Endometrium (tissue), 2 donors: ENCODE measurements around the gene GRAP2.

Experiments
- FAIRE-seq: peaks from 2 replicates; lab custom pipeline; 2012; peaks lifted over from hg19 to GRCh38; lab: Jason Lieb, UNC
- donor health status: control.
- donor health status: control.

The GRAP2 gene

GRCh38 chr22:40018051-40018450, 117.2 kb downstream of the GRAP2 start:
- no peak for FAIRE-seq

GRCh38 chr22:40019100-40019499, 118.2 kb downstream of the GRAP2 start:
- no peak for FAIRE-seq

- no peak for FAIRE-seq
Measured at GRCh38 chr22:40020956-40021355, 120.1 kb downstream of the GRAP2 start.

GRCh38 chr22:40021401-40022000, 120.6 kb downstream of the GRAP2 start:
- FAIRE-seq, result no peak

- no peak for FAIRE-seq
Measured at GRCh38 chr22:40022536-40023240, 121.8 kb downstream of the GRAP2 start.
